GM21447 (cell line): ENCODE measurements around the gene DOCK11.
"Not testable (repeated sequence)": the region's sequence is repeated elsewhere in the genome, so short reads cannot be mapped to it uniquely, and the experiment has no call there.

Source experiments
- ATAC-seq: cut with Tn5 transposase; IDR thresholded peaks from one replicate; pipeline ENCODE4 v1.9.1; 2021; ENCODE audit not compliant: unreplicated experiment

DOCK11 gene

GRCh38 chrX:118495061-118495921 is at the start of gene DOCK11:
DOCK11 (plus strand) TSS chrX:118495815; CDS start chrX:118495972, 157 bp downstream.
- ATAC-seq = peak; percentile 64

- no peak for ATAC-seq
These were observed 47.3 kb upstream of the DOCK11 start for GRCh38 chrX:118448273-118448783.

DNA sequence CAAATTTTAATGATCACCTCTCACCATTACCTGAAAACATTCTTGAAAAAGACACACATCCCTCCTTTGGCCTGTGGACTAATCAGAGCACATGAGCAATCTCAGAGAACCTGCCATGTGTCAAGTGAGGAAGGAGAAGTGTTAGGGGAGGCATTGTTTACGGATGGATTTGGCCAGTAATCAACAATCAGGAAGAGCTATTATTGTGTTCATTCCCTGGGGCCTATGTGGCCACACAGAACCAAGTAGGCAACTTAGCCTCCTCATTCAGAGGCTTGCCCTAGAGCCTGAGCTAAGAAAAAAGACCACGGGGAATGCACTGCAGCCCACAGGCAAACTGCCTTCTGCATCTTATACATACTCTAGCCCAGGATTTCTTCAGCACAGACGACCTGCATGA is 40.6 kb upstream of the DOCK11 start:
- ATAC-seq = no peak

DNA sequence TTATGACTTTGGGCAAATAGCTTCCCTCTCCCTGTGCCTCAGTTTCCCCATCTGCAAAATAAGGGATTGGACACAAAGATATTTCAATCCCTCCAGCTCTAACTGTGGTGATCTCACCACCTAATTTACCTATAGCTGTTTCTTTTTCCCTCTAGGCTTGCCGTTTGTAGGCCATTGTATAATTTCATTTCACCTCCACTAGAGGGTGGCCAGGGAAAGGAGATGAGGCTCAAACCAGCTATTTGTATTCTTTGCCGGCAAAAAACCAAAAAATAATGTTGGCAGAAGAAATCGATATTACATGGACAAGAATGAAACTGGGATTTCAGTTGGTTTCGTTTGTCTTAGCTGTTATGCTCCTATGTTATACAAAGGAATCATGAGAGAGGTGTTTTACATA is 36.1 kb upstream of the DOCK11 start:
- no peak for ATAC-seq

GRCh38 chrX:118464501-118464900 is 31.1 kb upstream of the DOCK11 start:
- ATAC-seq = no peak

GRCh38 chrX:118468122-118468521 is 27.5 kb upstream of the DOCK11 start:
- ATAC-seq = no peak

DNA sequence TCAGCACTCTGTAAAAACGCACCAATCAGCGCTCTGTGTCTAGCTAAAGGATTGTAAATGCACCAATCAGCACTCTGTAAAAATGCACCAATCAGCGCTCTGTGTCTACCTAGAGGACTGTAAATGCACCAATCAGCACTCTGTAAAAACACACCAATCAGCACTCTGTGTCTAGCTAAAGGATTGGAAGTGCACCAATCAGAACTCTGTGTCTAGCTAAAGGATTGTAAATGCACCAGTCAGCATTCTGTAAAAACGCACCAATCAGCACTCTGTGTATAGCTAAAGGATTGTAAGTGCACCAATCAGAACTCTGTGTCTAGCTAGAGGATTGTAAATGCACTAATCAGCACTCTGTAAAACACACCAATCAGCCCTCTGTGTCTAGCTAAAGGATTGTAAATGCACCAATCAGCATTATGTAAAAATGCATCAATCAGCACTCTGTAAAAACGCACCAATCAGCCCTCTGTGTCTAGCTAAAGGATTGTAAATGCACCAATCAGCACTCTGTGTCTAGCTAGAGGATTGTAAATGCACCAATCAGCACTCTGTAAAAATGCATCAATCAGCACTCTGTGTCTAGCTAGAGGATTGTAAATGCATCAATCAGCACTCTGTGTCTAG is 24.8 kb upstream of the DOCK11 start:
- not testable (repeated sequence) for ATAC-seq

DNA sequence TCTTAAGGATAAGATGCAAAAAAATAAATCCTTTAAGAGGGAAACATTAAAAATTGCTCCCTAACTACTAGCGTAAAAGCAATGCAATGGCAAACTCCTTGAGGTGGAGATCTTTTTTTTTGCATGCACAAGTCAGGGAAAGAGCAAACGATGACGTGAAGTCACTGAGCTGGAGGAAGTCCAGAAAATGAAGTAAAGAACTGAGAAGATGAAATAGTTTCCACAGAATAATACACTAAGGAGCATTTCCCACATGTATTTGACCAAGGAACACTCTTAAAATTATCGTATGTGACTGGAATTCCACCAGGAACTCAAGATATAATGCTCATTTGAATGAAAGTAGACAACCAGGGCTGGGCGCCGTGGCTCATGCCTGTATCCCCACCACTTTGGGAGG is 21.0 kb upstream of the DOCK11 start:
- ATAC-seq = no peak

DNA sequence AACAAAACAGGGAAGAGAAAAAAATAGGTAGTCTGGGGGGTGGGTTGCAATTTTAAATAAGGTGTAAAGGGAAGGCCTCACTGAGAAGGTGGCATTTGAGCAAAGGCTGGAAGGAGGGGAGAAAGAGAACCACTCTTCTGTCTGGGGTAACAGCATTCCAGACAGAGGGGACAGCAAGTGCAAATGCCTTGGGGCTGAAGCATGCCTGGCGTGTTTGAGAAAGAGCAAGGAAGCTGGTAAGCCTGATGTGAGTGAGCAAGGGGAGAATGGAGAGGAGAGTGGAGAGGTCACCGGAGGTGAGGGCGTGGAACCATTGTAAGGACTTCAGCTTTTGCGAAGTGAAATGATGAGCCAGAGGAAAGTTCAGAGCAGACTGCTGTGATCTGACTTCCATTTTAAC is 19.7 kb upstream of the DOCK11 start:
- no peak for ATAC-seq

- no peak for ATAC-seq
These were observed 15.4 kb upstream of the DOCK11 start for GRCh38 chrX:118480172-118480571.

DNA sequence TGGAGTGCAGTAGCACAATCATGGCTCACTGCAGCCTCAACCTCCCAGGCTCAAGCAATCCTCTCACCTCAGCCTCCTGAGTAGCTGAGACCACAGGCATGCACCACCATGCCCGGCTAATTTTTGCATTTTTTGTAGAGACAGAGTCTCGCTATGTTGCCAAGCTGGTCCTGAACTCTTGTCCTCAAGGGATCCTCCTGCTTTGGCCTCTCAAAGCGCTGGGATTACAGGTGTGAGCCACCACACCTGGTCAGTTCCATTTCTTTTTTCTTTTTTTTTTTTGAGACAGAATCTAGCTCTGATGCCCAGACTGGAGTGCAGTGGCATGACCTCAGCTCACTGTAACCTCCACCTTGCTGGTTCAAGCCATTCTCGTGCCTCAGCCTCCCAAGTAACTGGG is 13.2 kb upstream of the DOCK11 start:
- ATAC-seq = not testable (repeated sequence)

DNA sequence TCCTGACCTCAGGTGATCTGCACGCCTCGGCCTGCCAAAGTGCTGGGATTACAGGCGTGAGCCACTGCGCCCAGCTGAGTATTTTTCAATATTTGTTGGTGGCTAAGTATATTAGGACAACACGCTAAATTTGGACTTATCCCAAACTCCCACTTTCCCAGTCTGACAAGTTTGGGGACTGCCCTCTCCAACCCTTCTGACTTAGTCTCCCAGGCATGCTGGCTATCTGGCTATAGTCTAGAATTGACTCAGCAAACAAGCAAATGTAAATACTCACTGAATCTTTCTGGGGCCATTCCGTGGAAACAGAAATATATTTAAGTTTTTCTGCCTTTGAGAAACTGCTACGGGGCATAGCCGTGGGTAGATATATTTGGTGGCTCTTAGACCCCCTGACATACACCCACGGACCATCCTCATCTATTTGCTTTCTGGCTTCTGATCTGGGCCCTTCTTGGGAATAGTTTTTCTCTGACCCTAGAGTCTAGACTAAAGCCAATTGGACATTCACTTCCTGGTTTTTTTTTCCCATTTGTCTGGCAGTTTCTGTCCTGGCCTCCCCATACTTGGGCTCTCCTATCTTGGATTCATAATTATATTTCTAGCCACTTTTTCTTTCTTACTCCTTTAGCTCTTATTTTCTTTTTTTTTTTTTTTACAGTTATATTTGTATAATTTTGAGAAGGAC is 11.3 kb upstream of the DOCK11 start:
- ATAC-seq = no peak

- ATAC-seq = not testable (repeated sequence)
These were observed 8.9 kb upstream of the DOCK11 start for GRCh38 chrX:118486693-118487092.

- no peak for ATAC-seq
These were observed 2.6 kb upstream of the DOCK11 start for GRCh38 chrX:118493016-118493415.

DNA sequence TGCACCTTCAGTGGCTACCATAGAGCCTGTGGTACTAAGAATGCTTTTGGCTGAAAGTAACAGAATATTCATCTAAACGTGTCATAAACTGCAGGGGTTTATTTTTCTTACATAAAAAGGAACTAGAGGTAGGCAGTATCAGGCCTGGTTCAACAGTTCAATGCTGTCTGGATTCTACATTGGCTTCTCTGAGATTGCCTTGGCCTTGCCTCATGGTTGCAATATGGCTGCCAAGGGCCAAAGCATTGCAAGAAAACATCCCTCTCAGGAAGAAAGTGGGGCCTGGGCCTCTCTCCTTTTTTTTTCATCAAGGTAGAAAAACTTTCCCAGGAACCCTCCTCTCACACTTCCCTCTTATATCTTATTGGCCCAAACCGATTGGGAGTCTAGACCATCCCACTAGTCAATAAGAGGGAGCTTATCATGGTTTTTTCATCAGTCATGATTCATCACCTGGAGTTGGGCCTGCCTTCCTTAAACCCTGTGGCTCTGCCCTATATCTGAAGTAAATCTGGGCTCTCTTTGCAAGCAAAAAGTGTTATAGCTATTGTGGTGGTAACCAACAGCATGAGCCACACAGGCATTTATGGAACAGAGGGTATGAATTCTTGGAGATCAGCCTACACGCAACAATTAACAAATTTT is 1.8 kb upstream of the DOCK11 start:
- ATAC-seq = no peak

DNA sequence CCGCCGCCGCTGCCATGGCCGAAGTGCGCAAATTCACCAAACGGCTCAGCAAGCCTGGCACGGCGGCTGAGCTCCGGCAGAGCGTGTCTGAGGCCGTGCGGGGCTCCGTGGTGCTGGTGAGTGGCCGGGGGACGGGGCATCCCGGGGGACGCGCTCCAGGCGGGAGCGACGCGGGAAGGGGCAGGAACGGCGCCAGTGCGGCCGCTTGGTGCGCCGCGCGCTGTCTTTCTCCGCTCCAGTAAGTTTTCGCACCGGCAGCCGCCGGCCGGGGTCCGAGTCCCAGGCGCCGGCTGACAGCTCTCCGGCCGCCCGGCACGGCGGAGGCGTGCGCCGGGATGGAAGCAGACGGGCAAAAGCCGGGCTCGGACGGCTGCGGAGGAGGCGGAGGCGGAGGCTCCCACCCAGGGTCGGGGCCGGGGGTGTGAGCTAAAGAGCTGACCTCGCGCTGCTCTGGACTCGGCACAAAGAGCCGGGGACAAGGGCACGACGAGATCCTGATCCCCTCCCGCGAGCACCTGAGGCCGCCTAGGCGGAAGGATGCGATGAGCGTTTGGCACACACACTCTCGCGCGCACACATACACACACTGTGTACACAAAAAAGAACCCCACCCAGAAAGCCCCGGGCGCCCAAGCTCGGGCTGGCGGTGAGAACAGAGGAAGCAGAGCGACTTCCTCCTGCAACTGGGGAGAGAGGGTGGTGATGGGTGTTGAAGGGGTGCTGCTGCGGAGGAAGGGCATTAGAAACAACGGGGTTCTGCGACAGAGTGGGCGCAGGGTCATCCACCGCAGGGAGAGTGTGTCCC is 545 bp downstream of the DOCK11 start:
- peak; percentile 66 for ATAC-seq

DNA sequence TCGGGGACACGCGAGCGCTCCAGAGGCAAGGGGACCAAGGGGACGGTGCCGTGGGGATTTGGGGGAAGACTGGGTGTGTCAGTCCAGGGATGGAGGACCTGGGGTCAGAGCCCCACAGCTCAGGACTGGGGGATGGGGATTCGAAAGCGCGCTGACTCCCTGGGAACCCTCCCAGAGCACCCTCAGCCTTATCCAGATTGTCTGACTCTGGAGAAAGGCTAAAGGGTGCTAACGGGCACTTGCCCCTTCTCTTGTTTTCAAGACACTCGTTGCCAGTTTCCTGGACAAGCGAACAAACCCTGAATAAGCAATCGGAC is 1.1 kb downstream of the DOCK11 start:
- ATAC-seq = peak; percentile 14

DNA sequence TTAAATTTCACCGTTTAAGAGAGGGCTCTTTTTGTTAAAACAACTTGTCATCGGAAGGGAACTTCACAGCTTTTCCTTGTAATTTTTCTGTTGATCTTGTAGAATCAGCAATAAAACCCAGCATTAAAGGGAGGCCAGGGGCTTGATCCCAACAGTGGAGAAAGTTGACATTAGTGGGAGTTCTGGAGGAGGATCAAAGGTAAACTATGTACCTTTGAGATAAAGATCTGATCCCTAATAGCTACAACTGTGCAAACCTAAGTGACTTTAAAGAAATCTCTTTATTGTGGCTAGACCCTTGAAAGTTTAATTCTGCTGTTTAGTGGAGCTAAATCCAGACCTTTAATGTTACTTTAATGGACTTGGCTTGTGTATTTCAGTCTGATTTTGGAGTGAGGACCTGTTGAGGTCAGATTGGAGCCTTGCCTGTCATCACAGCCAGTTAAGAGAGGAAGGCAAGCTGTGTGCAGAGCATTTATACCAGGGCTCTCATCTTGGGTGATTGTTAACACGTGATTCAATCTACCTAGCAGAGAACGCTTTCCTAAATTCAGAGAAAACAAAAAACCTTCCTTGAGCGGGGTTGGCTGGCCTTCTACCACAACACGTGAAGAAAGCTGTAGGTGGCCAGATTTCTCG is 1.7 kb downstream of the DOCK11 start:
- no peak for ATAC-seq

GRCh38 chrX:118498351-118498750 is 2.7 kb downstream of the DOCK11 start:
- no peak for ATAC-seq

- no peak for ATAC-seq
These were observed 3.1 kb downstream of the DOCK11 start for GRCh38 chrX:118498755-118499154.
